T-helper 1 cell (primary cell): ENCODE measurements around the gene ZC2HC1B.
"Not testable (repeated sequence)": the region's sequence is repeated elsewhere in the genome, so short reads cannot be mapped to it uniquely, and the experiment has no call there.

ENCODE experiments used
- DNase-seq, 5 donors: peaks; one replicate each; pipeline ENCODE4 v3.0.0-alpha.2; 2012 to 2020

ZC2HC1B gene

GRCh38 chr6:143871202-143871730, 7.0 kb downstream of the ZC2HC1B start:
- DNase-seq, result not testable (repeated sequence)

DNA sequence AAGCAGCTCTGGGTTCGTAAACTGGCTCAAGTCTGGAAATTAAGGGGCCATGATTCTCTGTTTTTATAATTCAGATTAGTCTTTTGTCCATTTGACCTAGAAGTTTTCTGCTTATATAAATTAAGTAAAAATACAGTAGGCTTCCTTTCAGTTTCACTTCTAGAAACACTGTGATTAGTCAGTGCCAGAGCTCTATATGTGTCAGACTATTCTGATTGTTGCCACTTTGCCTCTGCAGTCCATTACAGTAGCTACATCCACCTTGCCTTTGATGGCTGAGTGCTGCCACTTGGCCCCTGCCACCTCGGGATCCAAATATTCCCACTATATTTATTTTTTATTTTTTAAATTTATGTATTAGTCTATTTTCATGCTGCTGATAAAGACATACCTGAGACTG, 7.9 kb downstream of the ZC2HC1B start:
- peak in 1 of 5 donors; percentile 60 for DNase-seq

DNA sequence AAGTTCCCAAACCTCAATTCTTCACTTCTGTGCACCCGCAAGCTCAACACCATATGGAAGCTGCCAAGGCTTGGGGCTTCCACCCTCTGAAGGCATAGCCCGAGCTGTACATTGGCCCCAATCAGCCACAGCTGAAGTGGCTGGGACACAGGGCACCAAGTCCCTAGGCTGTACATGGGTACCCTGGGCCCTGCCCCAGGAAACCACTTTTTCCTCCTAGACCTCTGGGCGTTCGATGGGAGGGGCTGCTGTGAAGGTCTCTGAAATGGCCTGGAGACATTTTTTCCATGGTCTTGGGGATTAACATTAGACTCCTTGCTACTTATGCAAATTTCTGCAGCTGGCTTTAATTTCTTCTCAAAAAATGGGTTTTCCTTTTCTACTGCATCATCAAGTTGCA, 9.3 kb downstream of the ZC2HC1B start:
- not testable (repeated sequence) for DNase-seq

- not testable (repeated sequence) for DNase-seq
Measured at GRCh38 chr6:143874503-143874902, 10.2 kb downstream of the ZC2HC1B start.

GRCh38 chr6:143877584-143878271, 13.5 kb downstream of the ZC2HC1B start:
- DNase-seq, result peak in 1 of 5 donors; percentile 17

GRCh38 chr6:143878272-143878760, 14.0 kb downstream of the ZC2HC1B start:
- no peak for DNase-seq

GRCh38 chr6:143880412-143880811, 16.1 kb downstream of the ZC2HC1B start:
- no peak for DNase-seq

GRCh38 chr6:143882401-143882930, 18.2 kb downstream of the ZC2HC1B start:
- DNase-seq, result no peak

DNA sequence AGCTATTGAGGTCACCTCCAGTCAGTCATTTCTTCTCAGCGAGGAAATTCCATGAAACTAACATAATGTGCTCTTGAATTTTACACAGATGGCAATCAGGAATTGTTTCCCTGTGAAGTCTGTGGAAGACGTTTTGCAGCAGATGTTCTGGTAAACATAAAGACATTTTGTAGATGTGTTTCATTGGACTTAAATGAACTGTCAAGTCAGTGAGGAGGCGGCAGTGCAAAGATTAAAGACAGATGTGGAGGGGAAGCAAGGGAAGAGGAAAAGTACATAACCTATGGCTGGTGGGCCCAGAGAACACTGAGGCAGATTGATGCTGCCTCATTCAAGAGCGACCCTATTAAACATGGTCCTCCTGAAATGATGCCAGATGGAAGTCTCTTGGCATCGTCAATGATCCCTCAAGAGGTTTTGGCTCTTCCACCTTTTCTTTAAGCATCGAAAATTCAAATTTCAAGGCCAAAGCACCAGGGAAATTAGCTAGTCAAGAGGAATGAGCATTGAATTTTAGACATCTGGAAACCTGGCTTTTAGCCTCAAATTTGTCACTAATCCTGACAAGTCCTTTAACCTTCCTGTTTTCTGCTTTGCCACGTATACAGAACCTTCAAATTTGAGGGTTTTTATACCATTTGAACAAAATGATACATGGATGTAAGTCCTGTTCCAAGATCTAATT, 20.1 kb downstream of the ZC2HC1B start:
- no peak for DNase-seq

DNA sequence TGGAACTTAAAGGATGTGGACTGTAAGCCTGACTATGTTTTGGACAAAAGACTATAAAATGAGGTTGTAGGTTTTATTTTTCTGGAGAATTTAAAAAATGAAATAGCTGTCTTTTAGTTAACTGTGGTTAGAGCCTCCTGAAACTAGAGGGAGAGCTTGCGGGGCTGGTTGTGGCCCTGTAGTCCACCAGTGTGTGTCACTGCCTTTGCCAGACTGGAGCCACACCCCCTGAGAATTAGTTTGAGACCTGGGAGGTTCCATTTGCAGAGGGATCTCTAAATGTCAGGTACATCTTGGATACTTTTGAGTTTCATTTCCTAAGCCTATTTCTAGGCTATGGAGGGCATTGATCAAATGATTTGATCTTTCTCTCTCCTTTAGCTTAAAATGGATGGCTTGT, 20.8 kb downstream of the ZC2HC1B start:
- DNase-seq, result no peak

DNA sequence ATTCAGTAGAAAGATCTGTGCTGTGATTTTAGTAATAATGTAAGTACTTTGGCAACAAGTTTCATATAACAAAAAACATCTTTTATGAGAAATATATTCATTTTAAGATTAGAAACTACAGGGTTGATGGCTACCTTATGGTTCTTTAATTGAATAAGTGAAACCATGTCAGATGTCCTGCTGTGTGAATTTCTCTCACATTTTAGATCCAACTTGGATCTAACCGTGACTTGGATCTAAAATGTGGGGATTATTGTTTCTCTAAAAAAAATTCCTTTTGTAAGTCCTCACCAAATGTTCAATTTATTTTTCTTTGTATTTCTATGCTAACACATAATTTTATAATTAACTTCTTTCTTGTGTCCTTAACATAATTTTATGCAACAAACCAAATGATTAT, 30.4 kb downstream of the ZC2HC1B start:
- DNase-seq, result no peak

DNA sequence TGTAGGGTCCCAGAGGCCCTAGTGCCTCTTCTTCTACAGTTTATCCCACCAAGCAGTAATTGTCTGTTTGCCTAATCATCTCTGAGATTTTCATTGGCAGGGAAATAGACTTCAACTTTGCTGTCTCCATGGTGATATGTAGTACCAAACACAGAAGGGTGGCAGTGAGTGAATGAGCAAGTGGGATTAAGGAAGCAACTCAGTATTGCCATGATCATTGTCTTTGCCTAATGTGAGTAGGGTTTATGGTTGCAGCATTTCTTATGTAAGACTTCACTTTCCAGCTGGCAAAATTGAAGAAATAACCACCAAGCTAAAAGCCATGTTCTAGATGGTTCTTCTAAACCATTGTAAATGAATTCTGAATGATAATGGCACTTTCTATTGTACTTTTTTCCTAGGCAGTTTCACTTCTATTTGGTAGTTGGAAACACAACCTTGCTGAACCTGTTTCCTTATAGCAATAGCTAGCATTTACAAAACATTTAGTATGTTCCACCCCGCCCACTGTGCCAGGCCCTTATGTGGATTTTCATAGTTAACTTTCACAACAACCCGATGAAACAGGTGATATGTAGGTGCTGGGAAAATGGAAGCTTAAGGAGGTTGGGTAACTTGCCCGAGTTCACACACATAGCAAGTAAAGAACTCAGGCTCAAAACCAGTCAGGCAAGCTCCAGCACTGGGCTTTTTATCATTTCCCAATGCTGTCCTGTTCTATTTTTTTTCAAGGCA, 32.0 kb downstream of the ZC2HC1B start:
- DNase-seq, result no peak

GRCh38 chr6:143900358-143900757, 36.1 kb downstream of the ZC2HC1B start:
- no peak for DNase-seq

DNA sequence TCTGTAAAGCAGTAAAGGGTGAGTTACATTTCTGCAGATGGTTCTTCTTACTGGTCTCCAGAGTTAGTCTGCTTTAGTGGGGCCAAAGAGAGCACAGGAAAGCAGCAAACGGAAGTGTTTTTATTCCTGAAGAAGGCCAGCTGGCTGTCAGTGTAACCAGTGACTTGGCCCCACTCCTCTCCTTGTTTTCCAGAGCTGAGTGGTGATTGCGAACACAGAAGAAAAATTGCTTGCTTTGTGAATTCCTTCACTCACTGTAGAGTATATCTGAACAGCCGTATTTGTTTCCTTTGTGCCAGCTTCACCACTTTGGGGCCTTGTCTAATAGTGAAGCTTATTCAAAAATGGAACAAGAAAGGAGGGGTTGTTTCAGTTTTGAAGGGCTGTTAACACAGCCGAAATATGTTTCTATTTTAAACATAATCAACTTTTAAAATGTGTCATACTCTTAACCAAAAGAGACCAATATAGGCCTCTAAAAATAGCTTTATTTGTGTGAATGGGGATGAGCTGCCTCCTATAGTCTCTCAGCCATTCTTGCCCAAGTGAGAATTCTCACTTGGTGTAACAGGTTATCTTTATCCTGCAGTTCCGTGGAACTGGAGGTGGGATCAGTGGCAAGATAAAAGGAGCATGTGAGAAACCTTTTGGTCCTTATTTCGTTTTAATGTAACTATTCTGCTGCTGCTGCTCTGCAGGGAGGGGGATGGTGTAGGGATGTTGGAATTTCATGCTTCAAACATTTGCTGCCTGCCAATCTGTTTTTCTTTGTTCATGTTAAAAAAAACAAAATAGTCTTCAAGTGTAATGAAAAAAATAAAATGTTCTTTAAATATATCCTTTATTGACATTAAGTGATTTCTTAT, 37.8 kb downstream of the ZC2HC1B start:
- peak in 1 of 5 donors; percentile 10 for DNase-seq

GRCh38 chr6:143902827-143903226, 38.6 kb downstream of the ZC2HC1B start:
- no peak for DNase-seq

DNA sequence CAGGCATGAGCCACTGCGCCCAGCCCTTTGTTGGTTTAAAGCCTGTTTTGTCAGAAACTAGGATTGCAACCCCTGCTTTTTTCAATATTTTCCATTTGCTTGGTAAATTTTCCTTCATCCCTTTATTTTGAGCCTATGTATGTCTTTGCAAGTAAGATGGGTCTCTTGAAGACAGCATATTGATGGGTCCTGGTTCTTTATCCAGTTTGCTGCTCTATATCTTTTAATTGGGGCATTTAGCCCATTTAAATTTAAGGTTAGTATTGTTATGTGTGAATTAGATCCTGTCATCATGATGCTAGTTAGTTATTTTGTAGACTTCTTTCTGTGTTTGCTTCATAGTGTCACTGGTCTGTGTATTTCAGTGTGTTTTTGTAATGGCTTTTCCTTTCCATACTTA, 46.8 kb downstream of the ZC2HC1B start:
- DNase-seq, result no peak

DNA sequence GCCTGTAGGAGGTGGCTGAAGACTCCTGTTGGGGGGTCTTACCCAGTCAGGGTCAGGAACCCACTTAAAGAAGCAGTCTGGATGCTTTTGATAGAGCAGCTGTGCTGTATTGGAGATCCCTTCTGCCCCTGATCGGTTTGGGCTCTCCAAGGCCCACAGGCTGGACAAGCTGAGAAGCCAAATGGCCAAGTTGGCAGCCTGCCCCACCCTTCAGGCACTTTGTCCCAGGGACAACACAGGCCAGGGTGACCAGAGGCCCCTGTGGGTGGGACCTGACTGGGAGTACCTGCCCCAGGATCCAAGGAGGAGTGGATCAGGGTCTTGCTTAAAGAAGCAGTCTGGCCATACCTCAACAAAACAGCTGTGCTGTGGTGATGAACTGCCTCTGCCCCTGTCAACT, 48.4 kb downstream of the ZC2HC1B start:
- no peak for DNase-seq

GRCh38 chr6:143917026-143917425, 52.8 kb downstream of the ZC2HC1B start:
- DNase-seq, result not testable (repeated sequence)

- DNase-seq, result no peak
Measured at GRCh38 chr6:143928853-143929252, 64.6 kb downstream of the ZC2HC1B start.

- DNase-seq, result no peak
Measured at GRCh38 chr6:143929975-143930374, 65.7 kb downstream of the ZC2HC1B start.

- DNase-seq, result no peak
Measured at GRCh38 chr6:143934331-143934730, 70.1 kb downstream of the ZC2HC1B start.

- DNase-seq, result no peak
Measured at GRCh38 chr6:143934867-143935266, 70.6 kb downstream of the ZC2HC1B start.
